IPS-15b (cell line): ENCODE measurements around the gene ARL3.
"Not testable (repeated sequence)": the region's sequence is repeated elsewhere in the genome, so short reads cannot be mapped to it uniquely, and the experiment has no call there.

Source experiments
- H3K27me3 ChIP-seq: one replicate; pipeline ENCODE4 v1.6.1; 2013; ENCODE audit warnings: low read length; ENCODE audit not compliant: control insufficient read depth, insufficient read depth
- H3K36me3 ChIP-seq: one replicate; pipeline ENCODE4 v1.6.1; 2013; ENCODE audit warnings: low read length; ENCODE audit not compliant: control insufficient read depth, insufficient read depth
- H3K4me1 ChIP-seq: one replicate; pipeline ENCODE4 v1.6.1; 2013; ENCODE audit warnings: mild to moderate bottlenecking, low read length; ENCODE audit not compliant: control insufficient read depth, insufficient read depth
- H3K4me3 ChIP-seq: one replicate; pipeline ENCODE4 v1.5.1; 2013; ENCODE audit warnings: low read depth, low read length
- H3K9ac ChIP-seq: one replicate; pipeline ENCODE4 v1.6.1; 2013; ENCODE audit warnings: low read depth, mild to moderate bottlenecking, low read length
- H3K9me3 ChIP-seq: one replicate; pipeline ENCODE4 v1.6.1; 2013; ENCODE audit warnings: mild to moderate bottlenecking, low read length; ENCODE audit not compliant: control insufficient read depth, insufficient read depth

Gene ARL3

GRCh38 chr10:102731222-102731800, 17.1 kb upstream of the ARL3 start:
- no peaks in the 10 kb centered on the region for H3K4me1 ChIP-seq
- H3K36me3 ChIP-seq = peaks cover 51% of the 10 kb centered on the region
- H3K9me3 ChIP-seq = no peaks in the 10 kb centered on the region
- no peak overlapping the region for H3K9ac ChIP-seq
- no peak overlapping the region for H3K4me3 ChIP-seq
- H3K27me3 ChIP-seq = no peaks in the 10 kb centered on the region

GRCh38 chr10:102729029-102730026, 15.1 kb upstream of the ARL3 start:
- H3K36me3 ChIP-seq = peaks cover 54% of the 10 kb centered on the region
- no peak overlapping the region for H3K9ac ChIP-seq
- H3K4me3 ChIP-seq = no peak overlapping the region
- H3K27me3 ChIP-seq = no peaks in the 10 kb centered on the region
- H3K4me1 ChIP-seq = no peaks in the 10 kb centered on the region
- no peaks in the 10 kb centered on the region for H3K9me3 ChIP-seq

- no peaks in the 10 kb centered on the region for H3K9me3 ChIP-seq
- H3K9ac ChIP-seq = no peak overlapping the region
- H3K36me3 ChIP-seq = peaks cover 43% of the 10 kb centered on the region
Observed at GRCh38 chr10:102727037-102727818, 13.0 kb upstream of the ARL3 start.

GRCh38 chr10:102726274-102726673, 12.1 kb upstream of the ARL3 start:
- peaks cover 3% of the 10 kb centered on the region for H3K4me1 ChIP-seq
- H3K4me3 ChIP-seq = no peak overlapping the region
- no peaks in the 10 kb centered on the region for H3K9me3 ChIP-seq
- H3K36me3 ChIP-seq = peaks cover 35% of the 10 kb centered on the region
- H3K27me3 ChIP-seq = no peaks in the 10 kb centered on the region
- H3K9ac ChIP-seq = no peak overlapping the region

More at GRCh38 chr10:102727037-102727818, 13.0 kb upstream of the ARL3 start:
- Histone ChIP-seq H3K4me3 (no peak overlapping the region), H3K27me3 (no peaks in the 10 kb centered on the region), H3K4me1 (no peaks in the 10 kb centered on the region)

- no peak overlapping the region for H3K9ac ChIP-seq
- H3K4me1 ChIP-seq = peaks cover 6% of the 10 kb centered on the region
- H3K9me3 ChIP-seq = no peaks in the 10 kb centered on the region
- H3K36me3 ChIP-seq = peaks cover 23% of the 10 kb centered on the region
- H3K4me3 ChIP-seq = no peak overlapping the region
- H3K27me3 ChIP-seq = no peaks in the 10 kb centered on the region
Observed at GRCh38 chr10:102723989-102724388, 9.8 kb upstream of the ARL3 start.

GRCh38 chr10:102721954-102722353, 7.8 kb upstream of the ARL3 start:
- Histone ChIP-seq H3K9me3 (no peaks in the 10 kb centered on the region), H3K4me3 (no peak overlapping the region), H3K4me1 (peaks cover 19% of the 10 kb centered on the region), H3K9ac (no peak overlapping the region), H3K36me3 (peaks cover 9% of the 10 kb centered on the region), H3K27me3 (no peaks in the 10 kb centered on the region)

GRCh38 chr10:102720775-102721301, 6.6 kb upstream of the ARL3 start:
- H3K9ac ChIP-seq = no peak overlapping the region
- H3K4me1 ChIP-seq = peaks cover 20% of the 10 kb centered on the region
- no peaks in the 10 kb centered on the region for H3K27me3 ChIP-seq
- no peaks in the 10 kb centered on the region for H3K9me3 ChIP-seq
- H3K4me3 ChIP-seq = no peak overlapping the region
- H3K36me3 ChIP-seq = no peaks in the 10 kb centered on the region

GRCh38 chr10:102720337-102720736, 6.1 kb upstream of the ARL3 start:
- H3K9me3 ChIP-seq = no peaks in the 10 kb centered on the region
- peaks cover 22% of the 10 kb centered on the region for H3K4me1 ChIP-seq
- H3K9ac ChIP-seq = no peak overlapping the region
- H3K27me3 ChIP-seq = no peaks in the 10 kb centered on the region
- H3K36me3 ChIP-seq = no peaks in the 10 kb centered on the region
- H3K4me3 ChIP-seq = no peak overlapping the region

- no peaks in the 10 kb centered on the region for H3K9me3 ChIP-seq
- H3K36me3 ChIP-seq = no peaks in the 10 kb centered on the region
- H3K27me3 ChIP-seq = no peaks in the 10 kb centered on the region
- H3K4me3 ChIP-seq = no peak overlapping the region
- peaks cover 22% of the 10 kb centered on the region for H3K4me1 ChIP-seq
- H3K9ac ChIP-seq = no peak overlapping the region
Observed at GRCh38 chr10:102718220-102718619, 4.0 kb upstream of the ARL3 start.

- H3K4me1 ChIP-seq = peaks cover 28% of the 10 kb centered on the region
- not testable (repeated sequence) for H3K9me3 ChIP-seq, H3K9ac ChIP-seq, H3K4me3 ChIP-seq, H3K27me3 ChIP-seq, H3K36me3 ChIP-seq
Observed at GRCh38 chr10:102716900-102717565, 2.8 kb upstream of the ARL3 start.

- H3K9ac ChIP-seq = no peak overlapping the region
- no peaks in the 10 kb centered on the region for H3K36me3 ChIP-seq
- no peaks in the 10 kb centered on the region for H3K27me3 ChIP-seq
- H3K9me3 ChIP-seq = no peaks in the 10 kb centered on the region
- peak overlapping the region; percentile 1 for H3K4me3 ChIP-seq
- peaks cover 25% of the 10 kb centered on the region for H3K4me1 ChIP-seq
Observed at GRCh38 chr10:102715880-102716279, 1.7 kb upstream of the ARL3 start.
